DMS 273 (cell line): ENCODE measurements around the gene ALOXE3.

Experiments
- DNase-seq: peaks from one replicate; lab custom pipeline; 2025; ENCODE audit not compliant: unreplicated experiment; lab: John Stamatoyannopoulos, UW

ALOXE3 gene

DNA sequence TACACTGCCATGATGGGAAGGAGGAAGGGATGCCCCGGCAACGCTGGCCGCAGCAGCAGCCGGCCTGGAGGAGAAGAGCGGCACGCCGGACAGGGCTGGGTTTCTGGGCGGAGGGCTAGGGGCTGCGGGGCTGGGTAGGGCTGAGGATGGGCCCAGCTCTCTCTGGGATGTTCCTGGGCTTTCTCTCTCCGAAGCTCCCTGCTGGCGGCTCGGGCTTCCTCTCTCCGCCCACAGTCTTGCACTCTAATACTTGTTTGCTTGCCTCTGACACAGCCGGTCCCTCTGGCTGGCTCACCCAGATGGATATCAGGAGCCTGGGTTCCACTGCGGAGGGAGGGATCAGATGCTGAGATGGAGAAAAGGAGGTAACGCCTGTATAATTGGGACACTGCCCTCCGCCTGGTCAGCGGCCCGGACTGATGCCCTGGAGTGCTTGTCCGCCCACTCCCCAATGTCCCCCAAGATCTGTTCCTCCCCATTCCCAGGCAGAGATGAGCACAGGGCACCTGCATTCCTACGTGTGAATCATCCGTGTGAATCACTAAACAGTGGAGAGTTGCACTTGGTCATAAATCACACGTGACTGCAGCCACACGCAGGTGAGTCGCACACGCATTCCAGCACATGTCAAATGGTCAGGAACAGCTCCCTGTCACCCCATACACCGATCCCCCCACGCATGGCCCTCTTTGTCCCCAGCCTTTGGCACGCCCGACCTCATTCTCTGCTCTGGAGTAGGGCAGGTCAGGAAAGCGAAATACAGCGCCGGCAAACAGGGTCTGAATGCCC lies at the start of gene ALOXE3:
TSS of gene ALOXE3 (minus strand) at position 535 of the 789 bp plus-strand sequence. CDS start at position 11, 524 bp downstream.
- DNase-seq: peak; percentile 70

- no peak for DNase-seq
Observed at GRCh38 chr17:8167526-8167925, 49.2 kb upstream of the ALOXE3 start.

DNA sequence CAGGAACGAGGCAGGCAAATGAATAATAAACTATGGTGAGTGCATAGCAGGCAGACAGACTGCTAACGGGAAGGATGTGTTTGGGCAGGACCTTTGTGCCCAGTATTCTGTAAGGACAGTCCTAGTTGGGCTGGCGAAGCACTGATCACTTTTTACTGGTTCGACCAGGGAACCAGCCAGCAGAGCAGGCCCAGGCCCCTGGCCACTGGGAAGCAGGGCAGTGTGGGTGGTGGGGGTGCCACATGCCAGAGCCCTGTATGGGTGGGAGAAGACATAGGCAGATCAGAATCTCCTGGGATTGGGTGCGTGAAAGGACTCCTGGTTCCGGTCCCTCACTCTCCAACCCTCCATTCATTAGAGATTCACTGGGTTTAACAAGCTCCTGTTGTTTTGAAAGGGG lies 48.4 kb upstream of the ALOXE3 start:
- no peak for DNase-seq

DNA sequence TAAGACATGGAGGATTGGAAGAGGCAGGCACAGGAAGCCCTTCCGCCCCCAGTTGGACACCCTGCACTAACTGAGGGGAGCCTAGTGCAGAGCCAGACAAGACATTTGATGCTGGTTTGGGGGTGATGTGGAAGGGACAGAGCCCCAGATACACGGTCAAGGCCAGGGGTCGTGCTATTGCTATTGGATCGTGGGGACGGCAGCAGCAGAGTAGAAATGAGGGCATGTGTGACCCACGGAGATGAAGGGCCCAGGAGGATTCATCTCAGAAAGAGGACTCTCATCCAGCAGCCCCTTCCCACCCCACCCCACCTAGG lies 46.5 kb upstream of the ALOXE3 start:
- DNase-seq: no peak

GRCh38 chr17:8163978-8164814 lies 45.9 kb upstream of the ALOXE3 start:
- DNase-seq: peak; percentile 35

DNA sequence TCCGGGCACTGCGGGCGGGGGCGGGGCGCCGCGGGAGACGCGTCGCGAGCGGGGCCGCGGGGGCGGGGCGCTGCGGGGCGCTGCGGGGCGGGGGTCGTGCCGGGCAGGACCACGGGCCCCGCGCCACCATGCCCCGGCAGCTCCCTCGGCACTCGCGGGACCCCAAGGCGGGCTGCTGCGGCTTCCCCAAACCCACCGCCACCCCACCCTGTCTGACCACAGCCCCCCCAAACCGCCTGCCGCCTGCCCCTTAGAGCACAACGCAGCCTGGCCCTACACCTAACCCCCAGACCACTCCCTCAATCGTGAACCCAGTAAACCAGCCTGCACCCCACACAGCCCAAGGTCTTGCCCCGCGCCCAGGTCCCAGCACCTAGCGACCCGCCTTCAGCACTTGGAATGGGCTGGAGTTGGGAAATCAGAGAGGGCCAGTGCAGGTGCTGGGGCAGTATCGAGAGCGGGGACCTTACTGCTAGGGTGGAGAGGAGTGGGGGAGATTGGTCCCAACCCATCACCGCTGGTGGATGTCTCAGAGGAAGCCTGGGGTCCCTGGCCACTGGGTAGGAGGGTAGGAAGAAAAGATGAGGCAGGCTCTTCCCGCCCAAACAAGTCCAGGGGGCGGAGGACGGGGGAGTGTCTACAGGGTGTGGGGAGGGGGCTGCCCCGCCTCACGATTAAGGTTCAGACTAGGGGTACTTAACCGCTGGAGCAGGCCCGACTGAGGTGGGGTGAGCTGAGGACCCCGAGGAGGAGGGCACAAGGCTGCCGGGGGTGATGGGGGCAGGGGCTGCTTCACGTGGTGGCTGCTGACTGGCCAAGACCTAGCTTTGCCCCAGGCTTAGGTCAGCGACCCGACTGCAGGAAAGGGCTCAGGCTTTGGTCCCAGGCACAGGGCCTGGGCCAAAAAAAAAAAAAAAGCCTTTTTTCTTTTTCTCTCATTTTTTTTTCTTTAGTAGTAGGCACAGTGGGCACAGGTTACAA lies 45.0 kb upstream of the ALOXE3 start:
- DNase-seq: peak; percentile 32

DNA sequence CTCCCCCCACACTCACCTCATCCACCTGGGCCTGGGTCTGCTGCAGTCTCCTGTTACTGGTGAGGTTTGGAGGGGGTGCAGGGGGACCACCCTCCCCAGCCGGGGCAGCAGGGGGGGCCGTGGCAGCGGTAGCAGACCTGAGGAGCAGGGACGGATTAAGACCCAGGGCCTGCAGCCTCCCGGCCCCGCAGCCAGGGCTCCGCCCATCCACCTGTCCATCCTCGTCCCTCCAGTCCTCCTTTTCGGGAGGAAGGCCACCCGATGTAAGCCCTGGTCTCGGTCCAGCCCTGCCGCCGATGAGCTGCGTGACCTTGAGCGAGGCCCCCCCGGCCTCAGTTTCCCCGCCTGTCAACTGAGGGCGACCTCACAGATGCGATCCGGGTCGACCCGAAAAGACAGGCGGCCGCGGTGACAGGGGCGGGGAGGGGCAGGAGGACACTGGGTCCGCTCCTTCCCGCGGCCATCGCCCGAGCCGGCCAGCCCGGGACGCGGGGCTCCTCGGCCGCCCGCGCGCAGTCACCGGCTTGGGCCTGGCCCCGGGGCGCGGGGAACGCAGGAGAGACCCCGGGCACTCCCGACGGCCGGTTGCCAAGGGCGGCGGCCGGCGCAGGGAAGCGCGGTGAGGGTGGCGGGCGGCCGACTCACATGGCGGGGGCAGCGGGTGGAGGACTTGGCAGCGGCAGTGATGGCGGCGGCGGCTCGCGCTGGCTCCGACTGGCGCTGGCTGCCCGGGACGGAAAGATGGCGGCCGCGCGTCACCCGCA lies 44.1 kb upstream of the ALOXE3 start, which contains the start of gene VAMP2:
TSS of gene VAMP2 (minus strand) at position 716 of the 764 bp plus-strand sequence. CDS start at position 647, 69 bp downstream.
- DNase-seq: peak; percentile 78

- no peak for DNase-seq
Observed at GRCh38 chr17:8161289-8162232, 43.2 kb upstream of the ALOXE3 start.

GRCh38 chr17:8160741-8161221 lies 42.5 kb upstream of the ALOXE3 start:
- no peak for DNase-seq

DNA sequence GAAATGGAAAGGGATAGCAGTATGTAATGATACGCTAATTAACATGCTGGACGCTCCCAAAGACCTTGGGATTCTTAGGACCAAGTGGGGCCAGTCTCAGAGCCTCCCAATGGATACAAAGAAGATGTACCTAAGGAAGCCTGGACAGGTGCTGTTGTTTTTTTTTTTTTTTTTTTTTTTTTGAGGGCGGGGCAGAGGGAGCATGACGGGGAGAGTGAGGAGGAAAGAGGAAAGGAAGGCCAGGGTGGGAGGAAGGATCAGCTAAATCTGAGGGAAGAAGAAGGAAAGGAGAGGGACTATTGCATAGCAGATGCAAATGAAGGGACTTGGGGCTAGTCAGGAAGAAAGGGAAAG lies 41.9 kb upstream of the ALOXE3 start:
- no peak for DNase-seq

GRCh38 chr17:8159459-8160223 lies 41.3 kb upstream of the ALOXE3 start:
- DNase-seq: no peak

DNA sequence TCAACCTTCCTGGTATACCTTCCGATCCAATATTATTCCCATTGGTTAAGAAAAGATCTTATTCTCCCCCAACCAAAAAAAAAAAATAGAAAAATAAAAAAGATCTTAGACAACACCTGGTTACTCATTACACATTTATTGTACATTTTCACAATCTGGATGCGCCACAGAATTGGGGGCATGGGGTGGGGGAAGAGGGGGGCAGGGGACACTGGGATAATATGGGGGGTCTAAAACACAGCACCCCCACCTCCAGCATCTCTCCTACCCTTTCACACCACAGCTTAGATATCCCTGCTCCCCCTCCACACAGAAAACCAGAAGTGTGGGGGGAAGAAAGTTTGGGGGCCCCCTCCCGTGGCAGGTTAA lies 40.7 kb upstream of the ALOXE3 start:
- DNase-seq: no peak

GRCh38 chr17:8158267-8159031 lies 40.1 kb upstream of the ALOXE3 start:
- peak; percentile 89 for DNase-seq

GRCh38 chr17:8156246-8156992 lies 38.1 kb upstream of the ALOXE3 start:
- peak; percentile 99 for DNase-seq

DNA sequence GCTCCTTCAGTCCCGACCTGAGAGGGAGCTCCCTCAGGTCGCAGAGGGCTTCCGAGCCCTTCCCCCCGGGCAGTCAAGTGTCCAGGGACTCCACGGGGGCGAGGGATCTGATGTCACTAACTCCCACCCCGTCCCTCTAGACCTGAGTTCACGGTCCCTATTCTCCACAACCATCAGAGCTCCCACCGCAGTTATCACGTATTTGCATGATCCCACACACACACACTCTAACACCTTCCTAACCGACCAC lies 37.6 kb upstream of the ALOXE3 start:
- no peak for DNase-seq

DNA sequence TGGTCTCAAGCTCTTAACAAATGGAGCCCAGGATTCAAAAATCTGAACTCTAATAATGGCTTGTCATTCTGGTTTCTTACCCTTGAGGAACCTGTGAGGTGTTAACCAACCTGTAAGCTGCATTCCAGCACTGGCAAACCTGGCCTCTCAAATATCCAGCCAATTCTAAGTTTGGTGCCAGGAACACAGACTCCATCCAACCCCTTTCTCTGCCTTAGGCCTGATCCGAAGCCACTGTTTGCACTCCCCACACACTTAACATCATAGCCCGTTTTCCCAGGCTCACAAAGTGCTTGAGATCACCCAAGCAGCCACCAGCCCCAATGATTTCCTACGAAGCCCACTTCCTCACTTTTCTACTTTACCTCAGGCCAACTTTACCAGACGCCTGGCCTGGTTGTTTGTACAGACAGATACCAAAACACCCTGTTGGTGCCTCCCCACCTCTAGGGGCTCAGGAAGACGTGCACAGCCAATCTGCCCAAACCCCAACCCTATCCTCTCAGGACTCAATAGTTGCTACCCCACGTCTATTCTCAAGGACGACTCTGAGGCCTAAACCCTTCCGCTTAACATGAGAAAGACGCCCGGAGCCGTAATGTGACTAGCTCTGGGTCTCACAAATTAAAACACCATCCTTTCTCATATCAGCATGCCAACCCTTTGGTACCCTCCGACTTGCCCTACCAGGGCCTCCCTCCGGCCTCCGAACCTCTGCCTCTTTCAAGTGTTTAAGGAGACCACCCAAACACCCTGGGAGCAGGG lies 37.1 kb upstream of the ALOXE3 start:
- no peak for DNase-seq
